ENCODE results near the gene CTXND1.
"Not testable (repeated sequence)": the region's sequence is repeated elsewhere in the genome, so short reads cannot be mapped to it uniquely, and the experiment has no call there.

GRCh38 chr15:80295777-80296176, 43.8 kb upstream of the CTXND1 start:
- TF ChIP-seq EZH2phosphoT487 (IDR thresholded peaks at IDR 0.05; ENCODE audit: unreplicated experiment); CTCF (conservative IDR thresholded peaks at IDR 0.05; ENCODE audit: low read depth in 2 of 2); POLR2AphosphoS5 (IDR thresholded peaks at IDR 0.05; ENCODE audit: low read depth); EZH2 (IDR thresholded peaks at IDR 0.05; ENCODE audit: low read depth, unreplicated experiment); JUNB (IDR thresholded peaks at IDR 0.05; ENCODE audit: unreplicated experiment); CREB1 (CRISPR knock-in tag; IDR thresholded peaks at IDR 0.05; ENCODE audit: low read depth): not testable (repeated sequence)

Measured in GM23338 (cell line).